Heart right ventricle (tissue), 16 donors: ENCODE data around the gene CCDC192. TPM values are rescaled to one million over a fixed set of nuclear protein-coding genes. Genes with fewer than 3 reads are reported as not detected.

Source experiments
- ATAC-seq, 8 donors: fragments of 200-7000 bp; cut with Tn5 transposase; one replicate each; pipeline ENCODE4 v1.9.1; 2020; ENCODE audit warnings: mild to moderate bottlenecking in 8 of 8, moderate library complexity in 8 of 8, moderate number of reproducible peaks in 1 of 8
- DNase-seq, 2 donors: peaks; one replicate each; pipeline ENCODE4 v3.0.0-alpha.2; 2020
- H3K27ac ChIP-seq, 10 donors: fragments of 200-600 bp; sonication (generic) in 2 of 10; one replicate each; pipeline versions ENCODE4 v1.5.0 to v1.8.0; 2020 to 2022; ENCODE audit warnings: mild to moderate bottlenecking in 3 of 10
- H3K27me3 ChIP-seq, 7 donors: fragments of 200-600 bp; one replicate each; pipeline ENCODE4 v1.8.0; 2021 to 2022; ENCODE audit warnings: mild to moderate bottlenecking in 2 of 7
- H3K36me3 ChIP-seq, 9 donors: fragments of 200-600 bp; sonication (generic) in 1 of 9; one replicate each; pipeline versions ENCODE4 v1.5.0 to v1.8.0; 2020 to 2022; ENCODE audit warnings: mild to moderate bottlenecking in 2 of 9
- H3K4me1 ChIP-seq, 9 donors: fragments of 200-600 bp; sonication (generic) in 1 of 9; one replicate each; pipeline versions ENCODE4 v1.5.0 to v1.8.0; 2020 to 2022; ENCODE audit warnings: mild to moderate bottlenecking in 4 of 9
- H3K4me3 ChIP-seq, 10 donors: fragments of 200-600 bp; sonication (generic) in 2 of 10; one replicate each; pipeline versions ENCODE4 v1.5.0 to v1.8.0; 2020 to 2022; ENCODE audit warnings: mild to moderate bottlenecking in 7 of 10, moderate library complexity in 2 of 10
- H3K9me3 ChIP-seq, 11 donors: fragments of 200-600 bp in 10 of 11; sonication (generic) in 2 of 11; one replicate each; pipeline versions ENCODE4 v1.5.0 to v1.8.0; 2013 to 2022; ENCODE audit warnings: mild to moderate bottlenecking in 2 of 11, control low read depth in 1 of 11, moderate library complexity in 1 of 11
- WGBS, 2 donors: extraction: QIAGEN DNeasy Blood & Tissue Kit; methylation state at CpG; one replicate each; pipeline ENCODE4 v1.1.7; 2013; ENCODE audit warnings: inconsistent platforms in 1 of 2; 5-methylcytosine and 5-hydroxymethylcytosine counted together
- intact Hi-C, 10 donors: fragments of 100-400 bp; cut with DNase I; formaldehyde crosslinking; loops; one replicate each; pipeline versions ENCODE4 v1.11.1 to v1.14.2; 2022
- polyA plus RNA-seq, 2 donors: library from polyadenylated mRNA; stranded (reverse); fragments of 200-250 nt; gene quantifications; one replicate each; pipeline ENCODE4 v1.2.3, GENCODE V29; 2013
- total RNA-seq, 10 donors: library from RNA; stranded (reverse); fragmentation: NEBNext Ultra II Directional in 3 of 10; extraction: Animal tissue kit (Norgen Biotek cat#: 25700) in 3 of 10; gene quantifications; one replicate each; pipeline versions ENCODE4 v1.2.1 to v1.2.4, GENCODE V29; 2021 to 2023
- TF ChIP-seq, protein P1 (sequence below), 9 donors: fragments of 200-600 bp; sonication (generic) in 2 of 9; IDR thresholded peaks; one replicate each; pipeline versions ENCODE4 v1.5.0 to v1.8.0; 2021 to 2022; ENCODE audit warnings: antibody characterized with exemption in 9 of 9, mild to moderate bottlenecking in 5 of 9, moderate library complexity in 1 of 9
- donor health status: Arrhythmogenic right ventricular cardiomyopathy.
- donor health status: ischemic (EF 13 %, LVEDD 7.1; RV severe dilation, severe dysfunction).
- donor health status: healthy with polysubstance abuse.
- donor health status: DM: no; HTN: yes; CAD: no.
- donor health status: DM: no; HTN: no; CAD: no.
- donor health status: ischemic (EF 25% LVEDD 6.9; RV normal size, moderate dysfunction).
- donor health status: ischemic (EF 25% LVEDD 5.7; RV mildly dilated, moderate dysfunction).
- donor health status: healthy.
- donor health status: DM: yes; HTN: yes; CAD: no.
- donor health status: Ischemic cardiomyopathy.
- donor health status: ischemic (EF 35%, LVEDD 5.7; RV mildly dilated, moderate dysfunction).
- donor health status: nonischemic (EF 11% LVEDD 7.7; RV severe dilation, severe dysfunction).
- donor health status: DM: yes; HTN: yes; CAD: no.
- donor health status: PGD.
- donor health status: ischemic (EF 29% LVEDD 5.4; RV normal size, mild dysfunction).
- donor health status: nonischemic (EF 23%, LVEDD 6.1; RV moderate dilation, normal function).

Gene CCDC192
- total and polyA plus RNA-seq, 12 donors = 0.13 to 0.76 (median 0.33) TPM; not detected in 8

DNA sequence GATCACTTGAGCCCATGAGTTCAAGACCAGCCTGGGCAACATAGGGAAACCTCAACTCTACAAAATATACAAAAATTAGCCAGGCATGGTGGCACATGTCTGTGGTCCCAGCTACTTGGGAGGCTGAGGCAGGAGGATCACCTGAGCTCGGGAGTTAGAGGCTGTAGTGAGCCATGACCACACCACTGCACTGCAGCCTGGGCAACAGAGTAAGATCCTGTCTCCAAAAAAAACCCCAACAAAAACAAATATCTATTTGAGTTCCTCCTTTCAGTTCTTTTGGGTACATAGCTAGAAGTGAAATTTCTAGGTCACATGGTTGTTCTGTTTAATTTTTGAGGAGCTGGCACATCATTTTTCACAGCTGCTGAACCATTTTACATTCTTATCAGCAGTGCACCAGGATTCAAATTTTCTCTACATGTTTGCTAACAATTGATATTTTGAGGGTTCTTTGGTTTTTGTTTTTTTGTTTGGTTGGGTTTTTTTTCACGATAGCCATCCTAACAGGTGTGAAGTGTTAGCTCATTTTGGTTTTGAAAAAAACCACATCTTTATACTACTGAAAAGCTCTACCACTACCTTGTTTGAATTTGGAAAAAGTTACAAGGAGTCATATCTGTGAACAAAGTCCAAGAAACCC is 203.5 kb downstream of the CCDC192 start:
- 92 to 96% methylated on average over 2 of the region's 2 CpGs for WGBS, 2 donors
- no peaks in the 10 kb centered on the region for H3K36me3 ChIP-seq
- H3K9me3 ChIP-seq = no peaks in the 10 kb centered on the region
- no peak overlapping the region for H3K4me3 ChIP-seq
- no peak for DNase-seq
- ATAC-seq = no peak
- peaks cover 0 to 25% (median 4%) of the 10 kb centered on the region in 9 donors for H3K4me1 ChIP-seq
- intact Hi-C loops = loop anchor here in 1 of 10 donors (5.0 kb wide), 1 partner anchor 176 kb away; the partner anchor contains the start of gene SLC12A2
- H3K27ac ChIP-seq = no peak overlapping the region
- no peaks in the 10 kb centered on the region for H3K27me3 ChIP-seq
- TF ChIP-seq, protein P1, sequence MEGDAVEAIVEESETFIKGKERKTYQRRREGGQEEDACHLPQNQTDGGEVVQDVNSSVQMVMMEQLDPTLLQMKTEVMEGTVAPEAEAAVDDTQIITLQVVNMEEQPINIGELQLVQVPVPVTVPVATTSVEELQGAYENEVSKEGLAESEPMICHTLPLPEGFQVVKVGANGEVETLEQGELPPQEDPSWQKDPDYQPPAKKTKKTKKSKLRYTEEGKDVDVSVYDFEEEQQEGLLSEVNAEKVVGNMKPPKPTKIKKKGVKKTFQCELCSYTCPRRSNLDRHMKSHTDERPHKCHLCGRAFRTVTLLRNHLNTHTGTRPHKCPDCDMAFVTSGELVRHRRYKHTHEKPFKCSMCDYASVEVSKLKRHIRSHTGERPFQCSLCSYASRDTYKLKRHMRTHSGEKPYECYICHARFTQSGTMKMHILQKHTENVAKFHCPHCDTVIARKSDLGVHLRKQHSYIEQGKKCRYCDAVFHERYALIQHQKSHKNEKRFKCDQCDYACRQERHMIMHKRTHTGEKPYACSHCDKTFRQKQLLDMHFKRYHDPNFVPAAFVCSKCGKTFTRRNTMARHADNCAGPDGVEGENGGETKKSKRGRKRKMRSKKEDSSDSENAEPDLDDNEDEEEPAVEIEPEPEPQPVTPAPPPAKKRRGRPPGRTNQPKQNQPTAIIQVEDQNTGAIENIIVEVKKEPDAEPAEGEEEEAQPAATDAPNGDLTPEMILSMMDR (IDR thresholded peaks at IDR 0.05) = no peak

DNA sequence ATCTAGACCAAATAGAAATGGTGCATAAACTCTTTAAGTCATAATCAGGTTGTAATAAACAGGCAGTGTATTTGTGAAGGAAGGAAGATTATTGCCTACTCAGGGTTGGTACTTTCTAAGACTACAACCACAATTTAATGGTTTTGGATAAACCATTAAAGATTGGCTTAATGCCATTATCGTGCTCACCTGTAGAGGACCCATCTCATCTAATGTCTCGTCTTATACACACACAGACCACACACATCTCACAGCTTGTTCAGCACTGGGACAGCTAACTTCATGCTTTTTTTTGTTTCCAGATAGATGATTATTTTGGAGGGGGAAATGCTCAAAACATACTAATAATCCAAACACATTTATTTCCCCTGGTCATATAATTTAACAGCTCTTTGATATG is 204.7 kb downstream of the CCDC192 start:
- DNase-seq (no peak), ATAC-seq (no peak)
- Histone ChIP-seq H3K27ac (no peak overlapping the region), H3K9me3 (no peaks in the 10 kb centered on the region), H3K4me3 (no peak overlapping the region), H3K4me1 (peaks cover 0 to 25% (median 4%) of the 10 kb centered on the region in 9 donors), H3K36me3 (no peaks in the 10 kb centered on the region), H3K27me3 (no peaks in the 10 kb centered on the region)
- TF ChIP-seq, protein P1 (IDR thresholded peaks at IDR 0.05) = no peak
- 80 to 86% methylated on average over 2 of the region's 2 CpGs for WGBS, 2 donors
- intact Hi-C loops = loop anchor here in 1 of 10 donors (5.0 kb wide), 1 partner anchor 174 kb away; the partner anchor contains the start of gene SLC12A2

DNA sequence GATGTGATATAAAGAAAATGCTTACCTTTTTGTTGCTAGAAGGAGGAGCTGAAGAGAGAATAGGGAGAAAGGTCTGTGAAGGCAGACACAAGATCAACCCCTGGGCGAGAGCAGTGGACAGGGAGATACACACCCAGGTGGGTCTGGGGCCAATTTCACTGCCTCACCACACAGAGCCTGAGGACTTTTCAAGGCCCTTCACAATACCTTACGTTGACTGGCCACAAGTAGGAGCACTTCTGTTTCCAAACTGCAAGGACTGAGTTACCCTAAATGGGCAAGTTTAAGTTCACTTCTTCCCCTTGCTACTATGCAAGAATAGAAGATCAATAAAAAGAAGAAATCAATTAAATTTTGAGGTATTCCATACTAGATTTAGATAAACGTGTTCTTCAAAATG is 205.9 kb downstream of the CCDC192 start:
- WGBS, 2 donors = 44 to 46% methylated on average over 3 of the region's 3 CpGs
- DNase-seq (peak in 1 of 2 donors; percentile 7), ATAC-seq (peak in 5 of 8 donors; percentile 58 to 76 (median 66))
- H3K4me1 ChIP-seq = peaks cover 0 to 25% (median 4%) of the 10 kb centered on the region in 9 donors
- H3K27ac ChIP-seq = peak overlapping the region in 1 of 10 donors; percentile 7
- no peaks in the 10 kb centered on the region for H3K27me3 ChIP-seq
- TF ChIP-seq, protein P1 (IDR thresholded peaks at IDR 0.05) = peak in 8 of 9 donors; percentile 16 to 68 (median 48)
- H3K36me3 ChIP-seq = no peaks in the 10 kb centered on the region
- intact Hi-C loops = loop anchor here in 1 of 10 donors (5.0 kb wide), 1 partner anchor 173 kb away; the partner anchor contains the start of gene SLC12A2
- no peaks in the 10 kb centered on the region for H3K9me3 ChIP-seq
- H3K4me3 ChIP-seq = no peak overlapping the region

DNA sequence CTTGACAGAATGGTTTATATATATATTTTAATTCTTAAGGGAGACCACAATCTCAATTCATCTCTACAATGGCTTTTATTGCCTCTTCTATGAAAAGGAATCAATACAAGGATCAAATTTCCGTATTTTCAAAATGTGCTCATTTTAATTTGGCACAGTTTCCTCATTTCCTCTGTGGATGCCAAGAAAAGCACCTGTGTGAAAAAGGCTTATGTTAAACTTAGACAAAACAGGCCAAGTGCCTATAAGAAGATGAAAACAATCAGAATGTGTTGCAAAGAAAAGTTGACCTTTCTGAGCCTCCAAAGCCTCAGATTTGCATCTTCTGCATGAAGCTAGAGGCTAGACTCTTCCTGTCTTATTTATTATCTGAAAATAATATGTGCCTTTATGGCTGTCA is 206.6 kb downstream of the CCDC192 start:
- ATAC-seq (no peak), DNase-seq (no peak)
- no peaks in the 10 kb centered on the region for H3K27me3 ChIP-seq
- H3K36me3 ChIP-seq = no peaks in the 10 kb centered on the region
- H3K27ac ChIP-seq = peak overlapping the region in 4 of 10 donors; percentile 5 to 33 (median 15)
- TF ChIP-seq, protein P1 (IDR thresholded peaks at IDR 0.05) = no peak
- intact Hi-C loops = loop anchor here in 1 of 10 donors (5.0 kb wide), 1 partner anchor 172 kb away; the partner anchor contains the start of gene SLC12A2
- H3K4me1 ChIP-seq = peaks cover 0 to 25% (median 4%) of the 10 kb centered on the region in 9 donors
- no peak overlapping the region for H3K4me3 ChIP-seq
- H3K9me3 ChIP-seq = no peaks in the 10 kb centered on the region
- 63 to 83% methylated on average over 1 of the region's 1 CpG for WGBS, 2 donors
